Measurements from ENCODE around the gene ANAPC4.

ANAPC4 gene

DNA sequence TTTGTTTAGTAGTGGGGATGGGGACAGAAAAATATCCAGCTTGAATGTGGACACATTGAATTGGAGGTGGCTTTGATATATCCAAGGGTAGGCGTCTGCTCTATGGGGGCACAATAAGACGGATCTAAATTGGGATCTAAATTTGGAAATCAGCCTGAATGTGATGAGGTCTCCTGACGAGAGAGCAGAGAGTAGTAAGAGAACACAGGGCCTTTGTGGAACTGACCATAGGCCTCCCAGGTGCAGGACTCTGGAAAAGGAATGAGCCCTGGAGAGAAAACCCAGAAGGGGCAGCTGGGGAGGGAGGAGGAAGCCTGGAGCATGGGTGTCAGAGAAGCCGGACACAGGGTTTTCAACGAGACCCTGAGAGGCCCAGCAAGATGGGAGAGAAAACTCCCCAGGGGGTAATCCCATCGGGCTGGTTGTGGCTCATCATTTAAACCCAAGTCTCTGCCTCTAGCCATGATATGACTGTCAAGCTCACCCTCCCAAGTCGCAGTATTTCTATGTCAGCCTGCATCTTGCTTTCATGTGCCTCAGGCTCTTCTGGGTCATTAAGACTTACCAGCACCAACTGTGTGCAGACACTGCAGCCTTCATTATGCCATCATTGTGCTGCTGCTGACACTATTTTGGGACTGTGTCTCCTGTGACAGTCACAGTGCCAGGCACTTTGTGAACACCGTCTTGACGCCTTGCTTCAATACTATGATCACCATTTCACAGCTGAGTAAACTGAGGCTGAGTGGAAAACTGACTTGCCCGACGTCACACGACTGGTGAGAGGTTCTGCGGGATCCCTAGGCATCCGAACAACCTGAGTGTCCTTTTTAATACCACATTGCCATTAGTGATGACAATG lies 57.1 kb downstream of the ANAPC4 start:
- DNase-seq, result no peak

DNA sequence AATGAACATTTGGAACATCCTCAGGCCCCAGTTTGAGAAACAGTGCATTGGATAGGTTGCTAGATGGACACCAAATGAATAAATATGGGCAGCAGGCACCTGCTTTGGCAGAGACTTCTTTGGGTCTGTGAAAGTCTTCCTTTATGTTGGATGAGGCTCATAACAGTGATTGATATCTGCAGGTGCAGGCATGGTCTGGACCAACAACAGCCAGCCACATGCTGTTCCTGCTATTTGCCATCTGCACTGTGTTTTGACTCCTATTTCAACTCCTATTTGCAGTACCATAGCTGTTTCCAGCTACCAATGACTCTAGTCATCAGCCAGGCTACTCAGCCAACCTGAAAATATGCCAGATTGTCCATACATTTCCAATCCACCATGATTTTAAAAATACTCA lies 60.9 kb downstream of the ANAPC4 start:
- DNase-seq, result peak; percentile 10

DNA sequence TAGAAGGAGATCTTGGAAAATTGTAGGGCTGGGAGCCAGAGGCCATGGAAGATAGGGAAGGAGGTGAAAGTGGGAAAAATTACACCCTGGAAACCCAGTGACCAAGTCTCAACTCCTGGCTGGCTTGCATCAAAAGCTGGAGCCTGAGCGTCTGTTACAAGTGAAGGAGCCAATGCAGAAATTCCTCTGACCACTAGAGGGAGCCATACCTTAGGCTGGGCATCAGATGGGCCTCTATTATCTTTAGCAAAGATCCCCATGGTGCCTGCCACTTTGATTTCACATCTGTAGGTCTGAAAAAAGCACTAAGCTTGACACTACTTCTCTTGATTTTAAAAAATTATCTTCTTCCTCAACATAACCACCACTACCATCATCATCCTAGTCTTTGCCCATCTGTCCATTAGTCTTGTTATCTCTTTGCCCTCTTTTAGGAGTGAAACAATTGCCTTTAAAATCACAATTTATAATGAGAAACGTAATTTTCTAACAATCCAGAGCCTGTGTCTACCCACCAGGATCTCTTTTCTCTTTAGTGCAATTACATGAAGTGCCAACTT lies 62.9 kb downstream of the ANAPC4 start:
- no peak for DNase-seq

DNA sequence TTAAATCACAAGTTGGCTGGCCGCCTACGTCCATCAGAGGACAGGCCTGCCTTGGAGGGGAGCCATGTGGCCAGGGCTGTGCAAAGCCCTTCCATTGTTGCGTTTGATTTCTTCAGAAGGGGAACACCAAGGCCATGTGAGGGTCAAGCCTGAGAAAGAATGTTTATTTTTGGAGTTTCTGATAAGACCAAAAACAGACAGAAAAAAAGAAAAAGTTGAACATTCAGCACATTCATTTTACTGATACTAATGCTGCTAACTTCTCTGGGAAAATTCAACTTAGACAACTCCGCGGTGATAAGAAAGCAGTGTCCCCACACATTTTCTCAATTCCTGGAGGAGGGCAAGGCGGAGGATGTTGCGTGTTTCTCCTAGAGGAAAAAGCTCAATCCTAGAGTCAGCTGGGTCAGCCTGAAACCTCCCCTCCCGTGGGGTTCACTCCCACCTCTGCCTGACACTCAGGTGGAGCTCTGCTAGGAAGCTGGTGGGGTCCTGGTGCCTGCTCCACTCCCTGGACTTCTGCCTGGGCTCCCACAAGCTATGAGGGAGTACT lies 63.5 kb downstream of the ANAPC4 start:
- no peak for DNase-seq

DNA sequence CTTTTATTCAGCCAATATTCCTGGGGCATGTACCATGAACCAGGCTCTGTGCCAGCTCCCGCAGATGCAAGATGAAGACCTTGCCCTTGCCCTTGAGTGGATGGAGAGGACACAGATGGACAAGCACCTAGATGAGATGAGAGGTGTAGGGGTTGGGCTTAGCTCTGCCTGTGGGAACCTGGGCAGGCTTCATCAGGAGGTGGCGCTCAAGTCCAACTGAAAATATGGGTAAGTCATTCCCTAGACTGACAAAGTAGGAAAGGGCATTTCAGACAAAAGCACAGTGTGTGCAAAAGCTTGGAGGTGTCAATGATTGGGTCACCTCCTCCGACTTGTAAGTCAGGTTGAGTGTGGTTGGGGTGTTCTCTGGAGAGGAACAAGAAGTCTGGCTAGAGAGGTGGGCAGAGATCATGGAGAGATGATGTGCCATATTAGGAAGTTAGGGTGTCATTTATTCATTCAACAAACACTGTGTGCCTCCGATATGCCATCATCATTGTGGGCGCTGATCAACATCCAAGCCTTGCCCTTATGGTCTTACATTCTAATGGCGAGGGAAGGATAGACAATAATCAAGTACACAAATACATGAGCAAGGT lies 64.6 kb downstream of the ANAPC4 start:
- DNase-seq, result peak; percentile 25

DNA sequence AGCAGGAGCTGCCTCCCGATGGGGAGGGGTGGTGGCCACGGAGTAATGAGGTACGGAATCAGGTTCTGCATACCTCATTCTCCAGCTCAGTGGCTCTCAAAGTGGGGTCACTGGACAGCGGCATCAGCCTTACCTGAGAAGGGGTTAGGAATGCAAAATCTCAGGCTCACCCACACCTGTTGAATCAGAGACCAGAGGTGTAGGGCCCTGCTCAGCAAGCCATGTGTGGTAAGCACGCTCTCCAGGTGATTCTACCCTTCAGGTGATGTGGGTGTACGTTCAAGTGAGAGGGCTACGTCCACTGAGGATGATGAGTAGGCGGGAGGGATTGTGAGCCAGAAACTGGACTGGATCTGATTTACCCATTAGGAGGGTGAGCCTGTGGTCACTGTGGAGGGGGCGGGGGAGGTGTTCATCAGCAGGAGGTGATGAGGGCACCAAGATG lies 65.8 kb downstream of the ANAPC4 start:
- DNase-seq, result no peak

DNA sequence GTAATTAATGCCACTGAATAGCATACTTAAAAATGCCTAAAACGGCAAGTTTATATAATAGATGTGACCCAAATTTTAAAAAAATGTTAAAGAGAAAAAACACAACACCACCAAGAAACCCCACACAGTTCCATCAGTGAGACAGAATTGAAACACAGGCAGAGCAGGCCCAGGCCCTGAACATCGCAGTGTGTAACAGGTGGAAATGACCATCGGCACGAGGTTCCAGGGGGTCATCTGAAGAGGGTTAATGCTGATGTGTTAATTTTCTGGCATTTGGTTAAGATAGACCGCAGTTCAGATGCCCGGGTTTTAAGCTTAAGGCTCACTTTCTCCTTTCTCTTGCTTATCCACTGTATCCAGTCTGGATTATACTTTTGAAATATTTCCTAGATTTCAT lies 66.8 kb downstream of the ANAPC4 start:
- no peak for DNase-seq

DNA sequence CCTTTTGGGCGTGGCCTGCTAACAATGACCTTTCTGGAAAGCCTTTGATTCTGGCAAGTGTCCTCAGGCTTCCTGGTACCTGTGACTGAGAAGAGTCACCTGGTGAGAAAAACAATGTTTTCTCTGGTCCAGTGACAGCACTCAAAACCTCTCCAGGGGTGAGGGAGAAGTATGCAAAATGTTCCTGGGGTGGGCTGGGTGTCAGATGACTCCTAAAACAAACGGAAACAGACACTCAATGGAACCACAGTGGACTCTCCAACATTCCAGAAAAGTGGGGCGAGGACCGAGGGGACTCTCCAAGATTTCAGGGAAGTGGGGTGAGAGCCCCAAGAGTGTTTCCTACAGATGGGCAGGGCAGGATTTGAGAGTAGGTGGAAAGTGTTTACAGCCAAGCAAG lies 69.5 kb downstream of the ANAPC4 start:
- no peak for DNase-seq

DNA sequence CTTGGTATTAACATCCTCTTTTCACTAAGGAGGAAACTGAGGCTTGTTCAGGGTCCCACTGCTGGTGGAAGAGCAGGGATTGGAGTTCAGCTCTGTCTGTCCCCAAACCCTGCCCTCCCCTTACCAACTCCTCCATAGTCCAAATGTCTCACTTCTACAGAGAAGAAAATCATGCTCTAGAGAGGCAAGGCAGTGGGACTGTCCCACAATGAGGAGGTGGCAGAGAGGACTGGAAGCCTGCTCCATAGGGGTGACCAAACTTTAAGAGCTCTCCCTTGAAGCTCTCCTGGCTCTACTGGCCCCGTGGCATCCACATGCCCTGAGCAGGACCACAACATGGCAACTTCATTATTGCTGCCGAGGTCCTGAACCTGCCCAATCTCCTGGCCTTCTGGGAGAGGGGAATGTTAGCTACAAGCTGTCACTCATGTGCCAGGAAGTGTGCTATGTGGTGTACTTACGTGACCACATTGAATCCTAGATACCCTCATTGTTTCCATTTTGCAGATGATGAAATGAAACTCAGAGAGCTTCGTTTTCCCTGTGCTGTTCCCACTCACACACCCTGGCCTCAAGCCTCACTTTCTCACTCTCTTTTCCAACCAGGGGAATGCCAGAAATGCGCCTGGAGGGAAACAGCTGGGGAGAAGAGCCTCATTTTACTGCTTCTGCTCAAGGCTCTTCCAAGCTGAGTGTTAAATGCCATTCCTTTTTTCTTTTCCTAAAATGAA lies 71.5 kb downstream of the ANAPC4 start:
- no peak for DNase-seq

DNA sequence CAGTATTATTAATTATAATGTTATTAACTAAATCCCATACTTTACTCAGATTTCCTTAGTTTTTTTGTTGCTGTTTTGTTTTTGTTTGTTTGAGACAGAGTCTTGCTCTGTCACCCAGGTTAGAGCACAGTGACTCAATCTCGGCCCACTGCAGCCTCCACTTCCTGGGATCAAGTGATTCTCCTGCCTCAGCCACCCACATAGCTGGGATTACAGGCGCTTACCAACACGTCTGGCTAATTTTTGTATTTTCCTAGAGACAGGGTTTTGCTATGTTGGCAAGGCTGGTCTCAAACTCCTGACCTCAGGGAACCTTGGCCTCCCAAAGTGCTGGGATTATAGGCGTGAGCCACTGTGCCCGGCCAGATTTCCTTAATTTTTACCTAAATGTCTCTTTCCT lies 72.2 kb downstream of the ANAPC4 start:
- no peak for DNase-seq

DNA sequence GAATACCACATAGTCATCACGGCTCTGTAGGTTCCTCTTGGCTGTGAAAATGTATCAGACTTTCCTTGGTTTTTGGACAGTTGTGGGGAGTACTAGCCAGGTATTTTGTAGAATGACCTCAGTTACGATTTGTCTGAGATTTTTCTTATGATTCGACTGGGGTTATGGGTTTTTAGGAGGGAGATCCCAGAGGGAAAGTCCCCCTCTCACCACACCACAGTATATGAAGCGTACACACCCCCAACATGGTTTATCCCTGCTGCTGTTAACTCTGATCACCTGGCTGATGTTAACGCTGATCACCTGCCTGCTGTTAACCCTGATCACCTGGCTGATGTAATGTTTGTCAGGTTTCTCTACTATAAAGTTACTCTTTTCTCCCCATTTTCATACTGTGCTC lies 72.6 kb downstream of the ANAPC4 start:
- DNase-seq, result no peak

DNA sequence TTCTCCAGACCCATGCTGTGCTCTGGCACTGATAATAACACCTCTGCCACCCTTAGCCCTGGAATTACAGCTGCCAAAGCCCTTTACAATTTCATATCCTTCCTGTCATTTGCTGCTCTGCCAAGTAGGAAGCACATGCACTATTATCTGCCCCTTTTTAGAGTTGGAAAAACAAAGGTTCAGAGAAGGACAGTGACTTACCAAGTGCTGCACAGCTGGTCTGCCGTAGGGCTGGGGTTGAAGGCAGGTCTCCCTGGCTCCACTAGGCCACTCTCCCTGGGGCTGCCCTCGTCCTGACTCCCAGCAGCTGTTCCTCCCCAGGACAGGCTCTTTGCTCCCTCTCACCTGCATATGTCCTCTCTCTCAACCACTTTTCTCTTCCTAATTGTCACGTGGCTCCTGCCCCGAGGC lies 73.4 kb downstream of the ANAPC4 start:
- DNase-seq, result no peak

DNA sequence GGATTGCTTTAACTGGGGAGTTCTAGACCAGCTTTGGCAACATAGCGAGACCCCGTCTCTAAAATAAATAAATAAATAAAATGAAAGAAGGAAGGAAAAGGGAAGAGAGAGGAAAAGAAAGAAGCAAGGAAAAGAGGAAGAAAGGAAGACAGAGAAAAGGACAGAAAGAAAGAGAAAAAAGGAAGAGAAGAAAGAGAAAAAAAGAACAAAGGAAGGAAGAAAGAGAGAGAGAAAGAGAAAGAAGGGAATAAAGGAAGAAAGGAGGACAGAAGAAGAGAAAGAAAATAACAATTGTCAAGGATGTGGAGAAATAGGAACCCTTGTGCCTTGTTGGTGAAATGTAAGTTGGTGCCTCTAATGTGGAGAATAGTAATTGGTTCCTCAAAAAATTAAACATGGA lies 74.6 kb downstream of the ANAPC4 start:
- no peak for DNase-seq

DNA sequence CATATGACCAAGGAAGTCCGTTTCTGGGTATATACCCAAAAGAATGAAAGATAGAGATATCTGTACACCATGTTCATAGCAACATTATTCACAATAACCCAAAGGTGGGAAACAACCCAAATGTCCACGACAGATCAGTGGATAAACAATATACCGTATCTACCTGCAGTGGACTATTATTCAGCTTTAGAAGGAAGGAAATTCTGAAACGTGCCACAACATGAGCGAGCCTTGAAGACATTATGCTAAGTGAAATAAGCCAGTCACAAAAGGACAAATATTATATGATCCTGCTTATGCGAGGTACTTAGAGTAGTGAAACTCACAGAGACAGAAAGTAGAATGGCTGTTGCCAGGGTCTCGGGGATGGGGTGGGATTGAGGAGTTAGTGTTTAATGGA lies 75.0 kb downstream of the ANAPC4 start:
- no peak for DNase-seq

DNA sequence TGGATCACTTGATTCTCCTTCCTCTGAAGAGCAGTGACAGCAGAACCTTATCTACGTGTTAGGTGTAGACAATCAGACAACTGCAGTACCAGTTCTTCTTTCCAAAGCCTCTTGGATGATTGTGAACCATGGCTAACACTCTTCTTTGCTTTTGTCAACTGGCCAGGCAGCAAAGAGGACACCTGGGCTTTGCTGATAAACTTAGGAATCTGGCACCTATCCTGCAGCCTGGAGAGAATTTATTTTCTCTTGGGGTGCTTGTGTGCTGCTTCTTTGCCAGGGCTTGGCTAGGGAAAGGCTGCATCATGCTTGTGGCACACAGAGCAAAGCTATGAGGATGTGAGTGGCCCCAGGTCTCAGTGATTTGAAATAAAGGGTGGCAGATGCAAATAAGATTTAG lies 77.4 kb downstream of the ANAPC4 start:
- no peak for DNase-seq

DNA sequence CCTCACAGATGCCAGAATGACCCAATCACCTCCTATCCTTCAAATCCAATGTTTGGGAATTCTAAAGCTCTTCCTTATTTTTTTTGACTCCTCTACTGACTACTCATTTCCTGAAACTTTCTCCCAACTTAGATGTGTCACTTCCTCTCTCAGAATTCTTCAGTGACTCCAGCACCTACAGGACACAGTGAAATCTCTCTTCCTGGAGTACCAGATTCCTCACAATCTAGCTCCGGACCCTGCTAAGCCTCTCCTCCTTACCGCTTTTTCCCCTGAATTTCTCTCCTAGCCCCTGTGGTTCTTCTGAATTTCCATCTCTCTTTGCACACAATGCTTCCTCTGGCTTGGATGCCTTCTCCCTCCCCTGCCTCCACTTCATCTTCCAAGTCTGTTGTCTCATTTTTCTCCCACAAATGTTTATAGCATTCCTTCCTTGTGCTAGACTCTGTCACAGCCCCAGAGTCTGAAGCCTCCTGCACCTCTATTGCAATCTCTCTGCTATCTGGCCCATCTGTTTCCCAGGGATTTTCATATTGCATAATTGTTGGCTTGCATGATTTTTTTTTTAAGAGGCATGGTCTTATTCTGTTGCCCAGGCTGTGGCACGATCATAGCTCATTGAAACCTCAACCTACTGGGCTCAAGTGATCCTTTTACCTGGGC lies 80.1 kb downstream of the ANAPC4 start:
- no peak for DNase-seq

DNA sequence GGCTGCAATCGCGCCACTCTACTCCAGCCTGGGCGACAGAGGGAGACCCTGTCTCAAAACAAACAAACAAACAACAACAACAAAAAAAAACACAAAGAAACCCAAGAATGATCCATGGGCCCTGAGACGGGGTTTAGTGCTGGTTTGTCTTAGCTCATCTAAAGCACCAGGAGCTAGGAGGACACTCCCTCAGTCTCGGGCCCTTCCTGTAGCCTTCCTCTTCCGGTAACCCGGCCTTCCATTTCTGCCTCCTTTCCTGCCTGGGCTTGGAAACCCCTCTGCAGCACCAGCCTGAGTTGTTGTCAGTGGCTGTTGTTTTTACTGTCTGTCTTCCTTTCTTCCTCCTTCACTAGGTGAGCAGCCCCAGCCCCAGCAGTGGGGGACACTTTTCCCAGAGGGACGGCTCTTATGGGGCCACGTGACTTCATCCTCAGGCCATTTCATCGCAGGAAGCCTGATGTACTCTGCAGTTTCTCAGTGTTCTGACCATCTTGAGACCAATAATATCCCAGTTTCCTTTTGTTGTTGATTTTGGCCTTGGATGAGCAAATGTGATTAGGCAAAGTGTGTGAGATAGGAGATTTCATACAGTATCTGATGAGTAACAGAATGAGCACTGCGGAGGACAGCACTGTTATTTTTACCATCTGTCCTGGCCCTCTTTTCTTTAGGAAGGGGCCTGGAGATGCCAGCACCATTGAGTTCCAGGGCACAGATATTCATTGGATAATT lies 90.1 kb downstream of the ANAPC4 start:
- no peak for DNase-seq

DNA sequence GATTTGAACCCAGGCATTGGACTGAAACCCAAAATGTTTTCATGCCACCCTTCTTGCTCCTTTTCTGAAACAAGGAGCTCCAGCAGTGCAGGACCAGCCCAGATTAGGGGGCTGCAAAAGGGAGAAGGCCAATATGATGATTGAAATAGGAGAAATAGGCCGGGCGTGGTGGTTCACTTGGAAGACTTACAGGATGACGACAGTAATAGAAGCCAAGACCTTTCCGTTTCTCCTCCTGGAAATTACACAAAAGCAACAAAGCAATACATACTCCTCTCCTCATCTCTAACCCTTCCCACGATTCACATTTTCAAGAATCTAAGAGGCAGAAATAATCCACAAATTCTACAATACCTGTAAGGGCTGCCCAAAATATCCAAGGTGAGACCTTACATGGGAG lies 90.8 kb downstream of the ANAPC4 start:
- DNase-seq, result no peak
